Thyroid gland (tissue), 4 donors: Measurements from ENCODE around the gene MTRF1L. TPM values are rescaled to one million over a fixed set of nuclear protein-coding genes. Genes with fewer than 3 reads are reported as not detected.
"Not testable (repeated sequence)": the region's sequence is repeated elsewhere in the genome, so short reads cannot be mapped to it uniquely, and the experiment has no call there.

Source experiments
- DNase-seq, 2 donors: peaks; one replicate each; pipeline ENCODE4 v3.0.0-alpha.2; 2019
- H3K27ac ChIP-seq, 3 donors: fragments of 200-600 bp; sonication (generic); 1 replicate in 2 of 3; 2 replicates in 1 of 3; pipeline ENCODE4 v1.5.1; 2016 to 2019; ENCODE audit warnings: mild to moderate bottlenecking in 1 of 3, moderate library complexity in 1 of 3
- H3K27me3 ChIP-seq: fragments of 200-600 bp; sonication (generic); one replicate; pipeline ENCODE4 v1.5.1; 2019
- H3K36me3 ChIP-seq, 2 donors: fragments of 200-600 bp; sonication (generic); one replicate each; pipeline ENCODE4 v1.5.1; 2016 to 2019
- H3K4me1 ChIP-seq, 2 donors: fragments of 200-600 bp; sonication (generic); one replicate each; pipeline ENCODE4 v1.5.1; 2017 to 2019
- H3K4me3 ChIP-seq, 3 donors: fragments of 200-600 bp; sonication (generic); replicated peaks in 1 of 3; 1 replicate in 2 of 3; 2 replicates in 1 of 3; pipeline ENCODE4 v1.5.1; 2016; ENCODE audit warnings: mild to moderate bottlenecking in 1 of 3
- H3K9me3 ChIP-seq: fragments of 200-600 bp; sonication (generic); one replicate; pipeline ENCODE4 v1.5.1; 2017
- POLR2A ChIP-seq, 2 donors: fragments of 450-650 bp; IDR thresholded peaks; one replicate each; pipeline ENCODE4 v1.6.1; 2017; ENCODE audit warnings: antibody characterized with exemption in 2 of 2, mild to moderate bottlenecking in 2 of 2, moderate library complexity in 1 of 2
- WGBS, 2 donors: methylation state at CpG; one replicate each; pipeline ENCODE4 v1.1.5; 2017; 5-methylcytosine and 5-hydroxymethylcytosine counted together
- intact Hi-C: fragments of 100-400 bp; cut with DNase I; formaldehyde crosslinking; loops from one replicate; pipeline ENCODE4 v1.15.1; 2023
- total RNA-seq, 4 donors: library from RNA; depleted of rRNA; stranded (reverse); fragments of >200 nt; gene quantifications; one replicate each; pipeline ENCODE4 v1.2.3, GENCODE V29; 2016
- TF ChIP-seq, protein P1 (sequence below), 6 experiments: fragments of 200-600 bp in 3 of 6; fragments of 450-650 bp in 3 of 6; sonication (generic) in 3 of 6; IDR thresholded peaks; one replicate each; pipeline ENCODE4 v1.5.1; 2016 to 2019; ENCODE audit warnings: antibody characterized with exemption in 6 of 6, mild to moderate bottlenecking in 2 of 6, inconsistent platforms in 1 of 6, moderate library complexity in 1 of 6

Gene MTRF1L
- total RNA-seq, 4 donors from 2014 or later: 15.7 to 23.8 (median 17.6) TPM

DNA sequence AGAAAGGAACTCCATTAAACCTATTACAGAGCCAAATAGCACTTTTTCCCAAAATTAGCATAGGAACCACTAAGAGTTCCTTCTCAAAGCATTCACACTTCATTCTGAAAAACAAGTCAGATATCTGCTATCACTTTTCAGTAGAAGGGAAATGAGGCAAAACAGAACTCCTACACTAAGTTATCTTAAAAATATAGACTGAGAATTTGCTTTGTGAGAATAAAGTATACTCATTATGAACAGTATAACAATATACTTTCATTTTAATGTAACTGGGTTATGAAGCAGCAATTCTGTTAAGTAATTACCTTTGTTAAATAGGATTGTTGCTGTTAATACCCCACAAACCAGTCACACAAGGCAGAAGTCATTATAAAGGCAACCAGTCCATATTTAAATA is 8.7 kb downstream of the MTRF1L start:
- no peaks in the 10 kb centered on the region for H3K4me1 ChIP-seq
- H3K4me3 ChIP-seq: no peak overlapping the region
- no peaks in the 10 kb centered on the region for H3K27me3 ChIP-seq
- H3K9me3 ChIP-seq: no peaks in the 10 kb centered on the region
- no peak for DNase-seq
- peaks cover 11% of the 10 kb centered on the region in 2 donors for H3K36me3 ChIP-seq
- intact Hi-C loops: no loop called here
- no peak for TF ChIP-seq POLR2A (IDR thresholded peaks at IDR 0.05)
- TF ChIP-seq, protein P1, sequence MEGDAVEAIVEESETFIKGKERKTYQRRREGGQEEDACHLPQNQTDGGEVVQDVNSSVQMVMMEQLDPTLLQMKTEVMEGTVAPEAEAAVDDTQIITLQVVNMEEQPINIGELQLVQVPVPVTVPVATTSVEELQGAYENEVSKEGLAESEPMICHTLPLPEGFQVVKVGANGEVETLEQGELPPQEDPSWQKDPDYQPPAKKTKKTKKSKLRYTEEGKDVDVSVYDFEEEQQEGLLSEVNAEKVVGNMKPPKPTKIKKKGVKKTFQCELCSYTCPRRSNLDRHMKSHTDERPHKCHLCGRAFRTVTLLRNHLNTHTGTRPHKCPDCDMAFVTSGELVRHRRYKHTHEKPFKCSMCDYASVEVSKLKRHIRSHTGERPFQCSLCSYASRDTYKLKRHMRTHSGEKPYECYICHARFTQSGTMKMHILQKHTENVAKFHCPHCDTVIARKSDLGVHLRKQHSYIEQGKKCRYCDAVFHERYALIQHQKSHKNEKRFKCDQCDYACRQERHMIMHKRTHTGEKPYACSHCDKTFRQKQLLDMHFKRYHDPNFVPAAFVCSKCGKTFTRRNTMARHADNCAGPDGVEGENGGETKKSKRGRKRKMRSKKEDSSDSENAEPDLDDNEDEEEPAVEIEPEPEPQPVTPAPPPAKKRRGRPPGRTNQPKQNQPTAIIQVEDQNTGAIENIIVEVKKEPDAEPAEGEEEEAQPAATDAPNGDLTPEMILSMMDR (IDR thresholded peaks at IDR 0.05): no peak
- no peak overlapping the region for H3K27ac ChIP-seq

GRCh38 chr6:152993431-152993830 is 9.1 kb downstream of the MTRF1L start:
- intact Hi-C loops: no loop called here
- no peak overlapping the region for H3K4me3 ChIP-seq
- DNase-seq: no peak
- H3K27me3 ChIP-seq: no peaks in the 10 kb centered on the region
- no peak overlapping the region for H3K27ac ChIP-seq
- H3K4me1 ChIP-seq: no peaks in the 10 kb centered on the region
- TF ChIP-seq, protein P1 (IDR thresholded peaks at IDR 0.05): no peak
- TF ChIP-seq POLR2A (IDR thresholded peaks at IDR 0.05): no peak
- peaks cover 11% of the 10 kb centered on the region in 2 donors for H3K36me3 ChIP-seq
- no peaks in the 10 kb centered on the region for H3K9me3 ChIP-seq

DNA sequence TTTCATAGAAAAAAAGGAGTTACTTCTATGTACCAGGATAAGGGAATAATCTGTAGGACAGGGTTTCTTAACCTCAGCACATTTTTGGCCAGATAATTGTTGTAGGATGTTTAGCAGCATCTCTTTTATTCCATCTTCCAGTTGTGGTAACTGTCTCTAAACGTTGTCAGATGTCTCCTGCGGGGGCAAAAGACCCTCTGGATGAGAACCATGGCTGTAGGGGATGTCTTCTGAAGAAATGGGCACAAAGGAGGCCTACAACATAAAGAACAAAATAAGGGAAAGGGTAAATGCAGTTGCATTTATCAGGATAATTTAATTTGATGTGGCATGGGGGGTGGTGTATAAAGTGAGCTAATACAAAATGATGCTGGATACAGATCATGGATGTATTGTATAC is 15.5 kb downstream of the MTRF1L start:
- DNase-seq: no peak
- TF ChIP-seq, protein P1 (IDR thresholded peaks at IDR 0.05): no peak
- no peak for TF ChIP-seq POLR2A (IDR thresholded peaks at IDR 0.05)
- no peak overlapping the region for H3K4me3 ChIP-seq
- H3K27ac ChIP-seq: no peak overlapping the region
- H3K36me3 ChIP-seq: peaks cover 0 to 7% of the 10 kb centered on the region in 2 donors
- 82 to 89% methylated on average over 2 of the region's 2 CpGs for WGBS, 2 donors
- intact Hi-C loops: no loop called here
- no peaks in the 10 kb centered on the region for H3K9me3 ChIP-seq
- peaks cover 14% of the 10 kb centered on the region in 2 donors for H3K4me1 ChIP-seq
- H3K27me3 ChIP-seq: no peaks in the 10 kb centered on the region

GRCh38 chr6:152985300-152985699 is 17.2 kb downstream of the MTRF1L start:
- H3K4me3 ChIP-seq, intact Hi-C loops, H3K9me3 ChIP-seq, DNase-seq, H3K27me3 ChIP-seq, H3K36me3 ChIP-seq, H3K27ac ChIP-seq: not testable (repeated sequence)
- peaks cover 14 to 16% of the 10 kb centered on the region in 2 donors for H3K4me1 ChIP-seq
- WGBS, 2 donors: 91 to 93% methylated on average over 11 of the region's 11 CpGs

- H3K4me3 ChIP-seq: peak overlapping the region in 2 of 3 donors; percentile 33 to 70
- no peaks in the 10 kb centered on the region for H3K36me3 ChIP-seq
- intact Hi-C loops: no loop called here
- WGBS, 2 donors: 7 to 8% methylated on average over 7 of the region's 7 CpGs
- no peaks in the 10 kb centered on the region for H3K9me3 ChIP-seq
- H3K27ac ChIP-seq: peak overlapping the region in 1 of 3 donors; percentile 39
- peaks cover 14 to 16% of the 10 kb centered on the region in 2 donors for H3K4me1 ChIP-seq
- no peaks in the 10 kb centered on the region for H3K27me3 ChIP-seq
- TF ChIP-seq, protein P1 (IDR thresholded peaks at IDR 0.05): no peak
- no peak for TF ChIP-seq POLR2A (IDR thresholded peaks at IDR 0.05)
- no peak for DNase-seq
These were observed 18.0 kb downstream of the MTRF1L start for GRCh38 chr6:152984513-152984872.
